WTC11 (cell line): ENCODE data around the gene C17orf113. TPM values are rescaled to one million over a fixed set of nuclear protein-coding genes. Genes with fewer than 3 reads are reported as not detected.

ENCODE experiments used
- ATAC-seq: fragments of 200-7000 bp; cut with Tn5 transposase; 2 replicates; pipeline ENCODE4 v1.10.0; 2021; ENCODE audit warnings: mild to moderate bottlenecking, moderate library complexity
- CTCF ChIA-PET: fragments of 300-600 bp; sonication (Branson Sonifier 250); formaldehyde crosslinking; loops from one replicate; lab custom pipeline; 2021; ENCODE audit warnings: antibody characterized with exemption; lab: Charles Lee
- POLR2A ChIA-PET: fragments of 350-600 bp; sonication (Branson Sonifier 250); formaldehyde crosslinking; loops from one replicate; lab custom pipeline; 2021; ENCODE audit warnings: antibody characterized with exemption; lab: Charles Lee
- DNase-seq: peaks from one replicate; pipeline ENCODE4 v3.0.0; 2021; ENCODE audit warnings: low spot score
- H3K27ac Mint-ChIP-seq: 2 replicates; pipeline ENCODE4 v1.8.0; 2021; ENCODE audit warnings: mixed read lengths
- H3K27me3 Mint-ChIP-seq: 2 replicates; pipeline ENCODE4 v1.8.0; 2021; ENCODE audit warnings: low read depth, mild to moderate bottlenecking, moderate library complexity, mixed read lengths
- H3K36me3 Mint-ChIP-seq: 2 replicates; pipeline ENCODE4 v1.8.0; 2021; ENCODE audit warnings: mixed read lengths
- H3K4me1 Mint-ChIP-seq: 2 replicates; pipeline ENCODE4 v1.8.0; 2022; ENCODE audit warnings: mixed read lengths
- H3K4me3 Mint-ChIP-seq: 2 replicates; pipeline ENCODE4 v1.8.0; 2021; ENCODE audit warnings: mild to moderate bottlenecking, moderate library complexity, mixed read lengths
- H3K9me3 Mint-ChIP-seq: 2 replicates; pipeline ENCODE4 v1.8.0; 2021; ENCODE audit warnings: mixed read lengths
- CREM ChIP-seq: sonication (generic); formaldehyde crosslinking; IDR thresholded peaks from 2 replicates; pipeline ENCODE4 v1.8.1; 2022; ENCODE audit warnings: mild to moderate bottlenecking, missing genetic modification reagents, moderate library complexity
- ESRRA ChIP-seq: sonication (generic); formaldehyde crosslinking; IDR thresholded peaks from 2 replicates; pipeline ENCODE4 v1.8.1; 2022; ENCODE audit warnings: mild to moderate bottlenecking, missing genetic modification reagents, borderline replicate concordance
- FOXJ3 ChIP-seq: sonication (generic); formaldehyde crosslinking; IDR thresholded peaks from 2 replicates; pipeline ENCODE4 v1.9.0; 2021; ENCODE audit warnings: missing genetic modification reagents, mild to moderate bottlenecking, borderline replicate concordance
- NFYB ChIP-seq: sonication (generic); formaldehyde crosslinking; conservative IDR thresholded peaks from 2 replicates; pipeline ENCODE4 v1.8.0; 2022; ENCODE audit warnings: low read depth, missing genetic modification reagents
- SMAD3 ChIP-seq: sonication (generic); formaldehyde crosslinking; IDR thresholded peaks from 2 replicates; pipeline ENCODE4 v1.8.0; 2022; ENCODE audit warnings: missing genetic modification reagents, mild to moderate bottlenecking, borderline replicate concordance
- TP53 ChIP-seq: sonication (generic); formaldehyde crosslinking; IDR thresholded peaks from 2 replicates; pipeline ENCODE4 v1.8.1; 2023; ENCODE audit warnings: mild to moderate bottlenecking, missing genetic modification reagents
- ZNF232 ChIP-seq: sonication (generic); formaldehyde crosslinking; IDR thresholded peaks from 2 replicates; pipeline ENCODE4 v1.8.0; 2022; ENCODE audit warnings: mild to moderate bottlenecking, missing genetic modification reagents
- ZNF317 ChIP-seq: sonication (generic); formaldehyde crosslinking; IDR thresholded peaks from 2 replicates; pipeline ENCODE4 v1.8.1; 2023; ENCODE audit warnings: low read depth, mild to moderate bottlenecking, moderate library complexity, missing genetic modification reagents, borderline replicate concordance
- ZNF416 ChIP-seq: fragments of 250-450 bp; sonication (Bioruptor Pico); IDR thresholded peaks from 2 replicates; pipeline ENCODE4 v1.9.0; 2021; ENCODE audit warnings: mild to moderate bottlenecking, inconsistent platforms
- total RNA-seq: library from RNA; stranded (reverse); gene quantifications from 3 replicates; pipeline ENCODE4 v1.2.3, GENCODE V29; 2021
- TF ChIP-seq, protein P1 (sequence below): sonication (generic); formaldehyde crosslinking; IDR thresholded peaks from 2 replicates; pipeline ENCODE4 v1.8.1; 2023; ENCODE audit warnings: mild to moderate bottlenecking, missing genetic modification reagents, moderate library complexity
- TF ChIP-seq, protein P2 (sequence below): sonication (generic); formaldehyde crosslinking; IDR thresholded peaks from 2 replicates; pipeline ENCODE4 v1.8.1; 2023; ENCODE audit warnings: mild to moderate bottlenecking, missing genetic modification reagents
- TF ChIP-seq, protein P3 (sequence below): sonication (generic); formaldehyde crosslinking; IDR thresholded peaks from 2 replicates; pipeline ENCODE4 v1.8.1; 2022; ENCODE audit warnings: mild to moderate bottlenecking, moderate library complexity, missing genetic modification reagents
- TF ChIP-seq, protein P4 (sequence below): sonication (generic); formaldehyde crosslinking; IDR thresholded peaks from 2 replicates; pipeline ENCODE4 v1.8.0; 2023; ENCODE audit warnings: missing genetic modification reagents
- TF ChIP-seq, protein P5 (sequence below): sonication (generic); formaldehyde crosslinking; conservative IDR thresholded peaks from 2 replicates; pipeline ENCODE4 v1.8.1; 2022; ENCODE audit warnings: mild to moderate bottlenecking, missing genetic modification reagents
- TF ChIP-seq, protein P6 (sequence below): sonication (generic); formaldehyde crosslinking; IDR thresholded peaks from 2 replicates; pipeline ENCODE4 v1.8.0; 2023; ENCODE audit warnings: mild to moderate bottlenecking, missing genetic modification reagents
- TF ChIP-seq, protein P7 (sequence below): sonication (generic); formaldehyde crosslinking; IDR thresholded peaks from 2 replicates; pipeline ENCODE4 v1.8.1; 2022; ENCODE audit warnings: low read depth, mild to moderate bottlenecking, moderate library complexity, missing genetic modification reagents, borderline replicate concordance
- TF ChIP-seq, protein P8 (sequence below): fragments of 250-450 bp; sonication (Bioruptor Pico); IDR thresholded peaks from 2 replicates; pipeline ENCODE4 v1.9.0; 2021; ENCODE audit warnings: mild to moderate bottlenecking, borderline replicate concordance
- TF ChIP-seq, protein P9 (sequence below): sonication (generic); formaldehyde crosslinking; IDR thresholded peaks from 2 replicates; pipeline ENCODE4 v1.8.0; 2022; ENCODE audit warnings: mild to moderate bottlenecking, missing genetic modification reagents
- TF ChIP-seq, protein P10 (sequence below): sonication (generic); formaldehyde crosslinking; IDR thresholded peaks from 2 replicates; pipeline ENCODE4 v1.8.1; 2023; ENCODE audit warnings: mild to moderate bottlenecking, missing genetic modification reagents

The C17orf113 gene
- total RNA-seq, 1 experiment from 2014 or later = 1.9 TPM

DNA sequence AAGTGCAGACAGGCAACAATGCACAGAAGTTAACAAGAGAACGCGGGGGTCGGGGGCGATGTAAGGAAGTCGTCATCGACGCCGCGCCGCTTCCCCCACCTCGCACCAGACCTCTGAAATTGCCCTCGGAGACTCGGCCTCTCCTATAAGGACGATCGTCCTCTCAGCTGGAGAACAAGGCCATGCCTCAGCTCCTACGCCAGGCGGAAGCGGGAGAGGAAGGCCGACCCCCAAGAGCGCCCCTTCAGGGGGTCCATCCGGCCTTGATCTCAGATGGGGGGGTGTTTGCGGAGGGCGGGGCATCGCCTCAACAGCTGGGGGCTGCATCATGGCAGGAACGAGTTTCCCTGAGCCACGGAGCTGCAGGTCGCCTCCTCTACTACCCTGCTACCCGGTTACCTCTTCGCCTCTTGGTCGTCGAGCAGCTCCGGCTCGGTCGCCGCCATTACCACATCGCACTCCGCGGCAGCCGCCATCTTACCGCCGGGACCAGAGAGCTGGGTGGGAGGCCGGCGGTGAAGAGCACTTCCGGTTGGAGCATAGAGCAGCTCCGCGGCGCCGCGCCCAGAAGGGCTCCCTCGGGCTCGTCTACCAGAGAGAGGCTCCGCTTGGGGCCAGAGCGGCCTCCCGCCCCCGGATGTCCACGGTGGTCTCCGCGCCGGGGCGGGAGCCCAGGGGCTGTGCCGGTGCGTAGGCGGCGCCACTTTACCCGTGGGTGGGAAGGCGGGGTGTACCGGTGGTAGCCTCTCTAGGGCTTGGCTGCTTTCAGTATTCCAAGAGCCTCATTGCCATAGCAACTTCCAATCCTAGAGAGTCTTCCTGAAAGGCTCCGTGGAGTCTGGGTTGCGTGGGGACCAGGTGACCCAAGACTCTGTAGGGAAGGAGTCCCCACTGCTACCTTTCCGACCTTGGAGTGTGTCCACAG, 33.2 kb downstream of the C17orf113 start, which contains the start of gene DNAJC7:
Gene DNAJC7 (minus strand): TSS at position 499 of the 925 bp plus-strand sequence. CDS start 23 bp downstream, at position 476.
- CTCF ChIA-PET = interaction anchor here (0.7 to 6.8 kb wide), 24 partner anchors 10 to 510 kb away, joined by 3 to 108 read pairs (median 4); partner anchors contain the start of genes C17orf113, CNP, DHX58 and GHDC
- Mint-ChIP-seq H3K9me3 (0 out of 2 replicates have a peak, but pooled peaks cover 4% of the 10 kb centered on the region), H3K27me3 (no peaks in the 10 kb centered on the region), H3K27ac (peak within 1 kb of the TSS; percentile 100), H3K36me3 (peaks cover 10% of the 10 kb centered on the region), H3K4me1 (peaks cover 53% of the 10 kb centered on the region), H3K4me3 (peak within 1 kb of the TSS; percentile 95)
- POLR2A ChIA-PET = interaction anchor here (0.7 to 3.1 kb wide), 14 partner anchors 9 to 232 kb away, joined by 3 to 13 read pairs (median 4); partner anchors contain the start of genes ACLY, ODAD4, P3H4 and ZNF385C
- ATAC-seq = peak; percentile 79
- peak; percentile 92 for DNase-seq
- TF ChIP-seq, protein P1, sequence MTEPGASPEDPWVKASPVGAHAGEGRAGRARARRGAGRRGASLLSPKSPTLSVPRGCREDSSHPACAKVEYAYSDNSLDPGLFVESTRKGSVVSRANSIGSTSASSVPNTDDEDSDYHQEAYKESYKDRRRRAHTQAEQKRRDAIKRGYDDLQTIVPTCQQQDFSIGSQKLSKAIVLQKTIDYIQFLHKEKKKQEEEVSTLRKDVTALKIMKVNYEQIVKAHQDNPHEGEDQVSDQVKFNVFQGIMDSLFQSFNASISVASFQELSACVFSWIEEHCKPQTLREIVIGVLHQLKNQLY (CRISPR knock-in tag) = no peak; the same call in 1 of the 2 replicates
- TF ChIP-seq, protein P2, sequence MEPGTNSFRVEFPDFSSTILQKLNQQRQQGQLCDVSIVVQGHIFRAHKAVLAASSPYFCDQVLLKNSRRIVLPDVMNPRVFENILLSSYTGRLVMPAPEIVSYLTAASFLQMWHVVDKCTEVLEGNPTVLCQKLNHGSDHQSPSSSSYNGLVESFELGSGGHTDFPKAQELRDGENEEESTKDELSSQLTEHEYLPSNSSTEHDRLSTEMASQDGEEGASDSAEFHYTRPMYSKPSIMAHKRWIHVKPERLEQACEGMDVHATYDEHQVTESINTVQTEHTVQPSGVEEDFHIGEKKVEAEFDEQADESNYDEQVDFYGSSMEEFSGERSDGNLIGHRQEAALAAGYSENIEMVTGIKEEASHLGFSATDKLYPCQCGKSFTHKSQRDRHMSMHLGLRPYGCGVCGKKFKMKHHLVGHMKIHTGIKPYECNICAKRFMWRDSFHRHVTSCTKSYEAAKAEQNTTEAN = peak; percentile 73; the same call in 1 of the 2 replicates
- TF ChIP-seq, protein P3, sequence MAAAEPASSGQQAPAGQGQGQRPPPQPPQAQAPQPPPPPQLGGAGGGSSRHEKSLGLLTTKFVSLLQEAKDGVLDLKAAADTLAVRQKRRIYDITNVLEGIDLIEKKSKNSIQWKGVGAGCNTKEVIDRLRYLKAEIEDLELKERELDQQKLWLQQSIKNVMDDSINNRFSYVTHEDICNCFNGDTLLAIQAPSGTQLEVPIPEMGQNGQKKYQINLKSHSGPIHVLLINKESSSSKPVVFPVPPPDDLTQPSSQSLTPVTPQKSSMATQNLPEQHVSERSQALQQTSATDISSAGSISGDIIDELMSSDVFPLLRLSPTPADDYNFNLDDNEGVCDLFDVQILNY (CRISPR knock-in tag) = peak; percentile 83; the same call in 1 of the 2 replicates
- TF ChIP-seq ZNF232 (CRISPR knock-in tag) = no peak; the same call in 1 of the 2 replicates
- TF ChIP-seq, protein P4, sequence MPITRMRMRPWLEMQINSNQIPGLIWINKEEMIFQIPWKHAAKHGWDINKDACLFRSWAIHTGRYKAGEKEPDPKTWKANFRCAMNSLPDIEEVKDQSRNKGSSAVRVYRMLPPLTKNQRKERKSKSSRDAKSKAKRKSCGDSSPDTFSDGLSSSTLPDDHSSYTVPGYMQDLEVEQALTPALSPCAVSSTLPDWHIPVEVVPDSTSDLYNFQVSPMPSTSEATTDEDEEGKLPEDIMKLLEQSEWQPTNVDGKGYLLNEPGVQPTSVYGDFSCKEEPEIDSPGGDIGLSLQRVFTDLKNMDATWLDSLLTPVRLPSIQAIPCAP (CRISPR knock-in tag) = no peak
- TF ChIP-seq, protein P5, sequence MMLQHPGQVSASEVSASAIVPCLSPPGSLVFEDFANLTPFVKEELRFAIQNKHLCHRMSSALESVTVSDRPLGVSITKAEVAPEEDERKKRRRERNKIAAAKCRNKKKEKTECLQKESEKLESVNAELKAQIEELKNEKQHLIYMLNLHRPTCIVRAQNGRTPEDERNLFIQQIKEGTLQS (CRISPR knock-in tag) = no peak
- no peak for TF ChIP-seq SMAD3 (CRISPR knock-in tag)
- TF ChIP-seq, protein P6, sequence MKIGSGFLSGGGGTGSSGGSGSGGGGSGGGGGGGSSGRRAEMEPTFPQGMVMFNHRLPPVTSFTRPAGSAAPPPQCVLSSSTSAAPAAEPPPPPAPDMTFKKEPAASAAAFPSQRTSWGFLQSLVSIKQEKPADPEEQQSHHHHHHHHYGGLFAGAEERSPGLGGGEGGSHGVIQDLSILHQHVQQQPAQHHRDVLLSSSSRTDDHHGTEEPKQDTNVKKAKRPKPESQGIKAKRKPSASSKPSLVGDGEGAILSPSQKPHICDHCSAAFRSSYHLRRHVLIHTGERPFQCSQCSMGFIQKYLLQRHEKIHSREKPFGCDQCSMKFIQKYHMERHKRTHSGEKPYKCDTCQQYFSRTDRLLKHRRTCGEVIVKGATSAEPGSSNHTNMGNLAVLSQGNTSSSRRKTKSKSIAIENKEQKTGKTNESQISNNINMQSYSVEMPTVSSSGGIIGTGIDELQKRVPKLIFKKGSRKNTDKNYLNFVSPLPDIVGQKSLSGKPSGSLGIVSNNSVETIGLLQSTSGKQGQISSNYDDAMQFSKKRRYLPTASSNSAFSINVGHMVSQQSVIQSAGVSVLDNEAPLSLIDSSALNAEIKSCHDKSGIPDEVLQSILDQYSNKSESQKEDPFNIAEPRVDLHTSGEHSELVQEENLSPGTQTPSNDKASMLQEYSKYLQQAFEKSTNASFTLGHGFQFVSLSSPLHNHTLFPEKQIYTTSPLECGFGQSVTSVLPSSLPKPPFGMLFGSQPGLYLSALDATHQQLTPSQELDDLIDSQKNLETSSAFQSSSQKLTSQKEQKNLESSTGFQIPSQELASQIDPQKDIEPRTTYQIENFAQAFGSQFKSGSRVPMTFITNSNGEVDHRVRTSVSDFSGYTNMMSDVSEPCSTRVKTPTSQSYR (CRISPR knock-in tag) = no peak
- TF ChIP-seq NFYB = no peak; the same call in 1 of the 2 replicates
- no peak for TF ChIP-seq CREM (CRISPR knock-in tag)
- TF ChIP-seq ZNF317 (CRISPR knock-in tag) = 0 out of 2 replicates have a peak, but pooled peaks have one; percentile 6
- TF ChIP-seq TP53 = no peak
- TF ChIP-seq, protein P7, sequence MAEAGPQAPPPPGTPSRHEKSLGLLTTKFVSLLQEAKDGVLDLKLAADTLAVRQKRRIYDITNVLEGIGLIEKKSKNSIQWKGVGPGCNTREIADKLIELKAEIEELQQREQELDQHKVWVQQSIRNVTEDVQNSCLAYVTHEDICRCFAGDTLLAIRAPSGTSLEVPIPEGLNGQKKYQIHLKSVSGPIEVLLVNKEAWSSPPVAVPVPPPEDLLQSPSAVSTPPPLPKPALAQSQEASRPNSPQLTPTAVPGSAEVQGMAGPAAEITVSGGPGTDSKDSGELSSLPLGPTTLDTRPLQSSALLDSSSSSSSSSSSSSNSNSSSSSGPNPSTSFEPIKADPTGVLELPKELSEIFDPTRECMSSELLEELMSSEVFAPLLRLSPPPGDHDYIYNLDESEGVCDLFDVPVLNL (CRISPR knock-in tag) = no peak
- TF ChIP-seq, protein P8, sequence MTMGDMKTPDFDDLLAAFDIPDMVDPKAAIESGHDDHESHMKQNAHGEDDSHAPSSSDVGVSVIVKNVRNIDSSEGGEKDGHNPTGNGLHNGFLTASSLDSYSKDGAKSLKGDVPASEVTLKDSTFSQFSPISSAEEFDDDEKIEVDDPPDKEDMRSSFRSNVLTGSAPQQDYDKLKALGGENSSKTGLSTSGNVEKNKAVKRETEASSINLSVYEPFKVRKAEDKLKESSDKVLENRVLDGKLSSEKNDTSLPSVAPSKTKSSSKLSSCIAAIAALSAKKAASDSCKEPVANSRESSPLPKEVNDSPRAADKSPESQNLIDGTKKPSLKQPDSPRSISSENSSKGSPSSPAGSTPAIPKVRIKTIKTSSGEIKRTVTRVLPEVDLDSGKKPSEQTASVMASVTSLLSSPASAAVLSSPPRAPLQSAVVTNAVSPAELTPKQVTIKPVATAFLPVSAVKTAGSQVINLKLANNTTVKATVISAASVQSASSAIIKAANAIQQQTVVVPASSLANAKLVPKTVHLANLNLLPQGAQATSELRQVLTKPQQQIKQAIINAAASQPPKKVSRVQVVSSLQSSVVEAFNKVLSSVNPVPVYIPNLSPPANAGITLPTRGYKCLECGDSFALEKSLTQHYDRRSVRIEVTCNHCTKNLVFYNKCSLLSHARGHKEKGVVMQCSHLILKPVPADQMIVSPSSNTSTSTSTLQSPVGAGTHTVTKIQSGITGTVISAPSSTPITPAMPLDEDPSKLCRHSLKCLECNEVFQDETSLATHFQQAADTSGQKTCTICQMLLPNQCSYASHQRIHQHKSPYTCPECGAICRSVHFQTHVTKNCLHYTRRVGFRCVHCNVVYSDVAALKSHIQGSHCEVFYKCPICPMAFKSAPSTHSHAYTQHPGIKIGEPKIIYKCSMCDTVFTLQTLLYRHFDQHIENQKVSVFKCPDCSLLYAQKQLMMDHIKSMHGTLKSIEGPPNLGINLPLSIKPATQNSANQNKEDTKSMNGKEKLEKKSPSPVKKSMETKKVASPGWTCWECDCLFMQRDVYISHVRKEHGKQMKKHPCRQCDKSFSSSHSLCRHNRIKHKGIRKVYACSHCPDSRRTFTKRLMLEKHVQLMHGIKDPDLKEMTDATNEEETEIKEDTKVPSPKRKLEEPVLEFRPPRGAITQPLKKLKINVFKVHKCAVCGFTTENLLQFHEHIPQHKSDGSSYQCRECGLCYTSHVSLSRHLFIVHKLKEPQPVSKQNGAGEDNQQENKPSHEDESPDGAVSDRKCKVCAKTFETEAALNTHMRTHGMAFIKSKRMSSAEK (CRISPR knock-in tag) = no peak
- TF ChIP-seq ESRRA = 0 out of 2 replicates have a peak, but pooled peaks have one; percentile 42
- no peak; the same call in 1 of the 2 replicates for TF ChIP-seq ZNF416 (CRISPR knock-in tag)
- no peak for TF ChIP-seq FOXJ3 (CRISPR knock-in tag)
- TF ChIP-seq, protein P9, sequence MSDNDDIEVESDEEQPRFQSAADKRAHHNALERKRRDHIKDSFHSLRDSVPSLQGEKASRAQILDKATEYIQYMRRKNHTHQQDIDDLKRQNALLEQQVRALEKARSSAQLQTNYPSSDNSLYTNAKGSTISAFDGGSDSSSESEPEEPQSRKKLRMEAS (CRISPR knock-in tag) = peak; percentile 77
- TF ChIP-seq, protein P10, sequence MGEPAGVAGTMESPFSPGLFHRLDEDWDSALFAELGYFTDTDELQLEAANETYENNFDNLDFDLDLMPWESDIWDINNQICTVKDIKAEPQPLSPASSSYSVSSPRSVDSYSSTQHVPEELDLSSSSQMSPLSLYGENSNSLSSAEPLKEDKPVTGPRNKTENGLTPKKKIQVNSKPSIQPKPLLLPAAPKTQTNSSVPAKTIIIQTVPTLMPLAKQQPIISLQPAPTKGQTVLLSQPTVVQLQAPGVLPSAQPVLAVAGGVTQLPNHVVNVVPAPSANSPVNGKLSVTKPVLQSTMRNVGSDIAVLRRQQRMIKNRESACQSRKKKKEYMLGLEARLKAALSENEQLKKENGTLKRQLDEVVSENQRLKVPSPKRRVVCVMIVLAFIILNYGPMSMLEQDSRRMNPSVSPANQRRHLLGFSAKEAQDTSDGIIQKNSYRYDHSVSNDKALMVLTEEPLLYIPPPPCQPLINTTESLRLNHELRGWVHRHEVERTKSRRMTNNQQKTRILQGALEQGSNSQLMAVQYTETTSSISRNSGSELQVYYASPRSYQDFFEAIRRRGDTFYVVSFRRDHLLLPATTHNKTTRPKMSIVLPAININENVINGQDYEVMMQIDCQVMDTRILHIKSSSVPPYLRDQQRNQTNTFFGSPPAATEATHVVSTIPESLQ (CRISPR knock-in tag) = no peak
